H1 (cell line): ENCODE measurements around the gene GDPD2. TPM values are rescaled to one million over a fixed set of nuclear protein-coding genes. Genes with fewer than 3 reads are reported as not detected.

Experiments used
- CTCF ChIA-PET: fragments of 300-600 bp; sonication (Branson Sonifier 250); formaldehyde crosslinking; loops from one replicate; lab custom pipeline; 2021; ENCODE audit not compliant: partially characterized antibody; lab: Charles Lee
- POLR2A ChIA-PET: fragments of 300-600 bp; sonication (Branson Sonifier 250); formaldehyde crosslinking; loops from one replicate; lab custom pipeline; 2021; ENCODE audit warnings: inconsistent platforms; ENCODE audit not compliant: partially characterized antibody; lab: Charles Lee
- DNase-seq, 2 experiments: peaks; one replicate each; pipeline versions ENCODE4 v3.0.0 to v3.0.0-alpha.2; 2010 to 2022; ENCODE audit warnings: low spot score in 2 of 2, low read depth in 1 of 2, mixed read lengths in 1 of 2
- FAIRE-seq: peaks from 2 replicates; lab custom pipeline; 2011; peaks lifted over from hg19 to GRCh38; lab: Jason Lieb, UNC
- H2AFZ ChIP-seq: 2 replicates; pipeline ENCODE4 v1.8.1; 2012; ENCODE audit warnings: low read length, inconsistent platforms
- H2AK5ac ChIP-seq: 2 replicates; pipeline ENCODE4 v1.6.1; 2013; ENCODE audit warnings: low read depth, low read length
- H2BK120ac ChIP-seq: replicated peaks from 2 replicates; pipeline ENCODE3; 2013; ENCODE audit warnings: low read depth, low read length, inconsistent platforms
- H2BK12ac ChIP-seq: 2 replicates; pipeline ENCODE4 v1.6.1; 2013; ENCODE audit warnings: low read depth, low read length
- H2BK15ac ChIP-seq: 2 replicates; pipeline ENCODE4 v1.6.1; 2013; ENCODE audit warnings: low read length
- H2BK20ac ChIP-seq: 2 replicates; pipeline ENCODE4 v1.6.1; 2013; ENCODE audit warnings: low read length
- H2BK5ac ChIP-seq: 2 replicates; pipeline ENCODE4 v1.6.1; 2013; ENCODE audit warnings: low read depth, low read length
- H3K14ac ChIP-seq: 2 replicates; pipeline ENCODE4 v1.6.1; 2013; ENCODE audit warnings: inconsistent platforms; ENCODE audit not compliant: insufficient read length
- H3K18ac ChIP-seq: 2 replicates; pipeline ENCODE4 v1.6.1; 2013; ENCODE audit warnings: low read length; ENCODE audit errors: extremely low read depth
- H3K23ac ChIP-seq: 2 replicates; pipeline ENCODE4 v1.6.1; 2013; ENCODE audit warnings: inconsistent platforms; ENCODE audit not compliant: insufficient read length
- H3K23me2 ChIP-seq: 2 replicates; pipeline ENCODE4 v1.6.1; 2013; ENCODE audit warnings: low read depth, low read length
- H3K27ac ChIP-seq: 2 replicates; pipeline ENCODE4 v1.6.1; 2011; ENCODE audit warnings: low read depth, low read length, inconsistent platforms
- H3K27me3 ChIP-seq, 4 experiments: replicated peaks in 1 of 4; 1 replicate in 1 of 4; 2 replicates in 3 of 4; pipeline versions ENCODE4 v1.6.1 to v1.8.1; 2011 to 2013; ENCODE audit warnings: low read length in 3 of 4, mild to moderate bottlenecking in 3 of 4, inconsistent platforms in 2 of 4, mixed read lengths in 2 of 4, moderate library complexity in 1 of 4; ENCODE audit not compliant: control insufficient read depth in 3 of 4, insufficient read depth in 3 of 4; ENCODE audit errors: extremely low read depth in 1 of 4
- H3K36me3 ChIP-seq, 4 experiments: 2 replicates each; pipeline versions ENCODE4 v1.6.1 to v1.8.1; 2011 to 2013; ENCODE audit warnings: mild to moderate bottlenecking in 4 of 4, low read length in 3 of 4, moderate library complexity in 2 of 4, control low read depth in 1 of 4, inconsistent platforms in 1 of 4; ENCODE audit not compliant: insufficient read depth in 4 of 4, control insufficient read depth in 2 of 4
- H3K4ac ChIP-seq: replicated peaks from 2 replicates; pipeline ENCODE3; 2013; ENCODE audit warnings: low read length, low read depth, mixed read lengths, inconsistent platforms; ENCODE audit not compliant: insufficient read length
- H3K4me1 ChIP-seq, 4 experiments: replicated peaks in 1 of 4; 1 replicate in 1 of 4; 2 replicates in 3 of 4; pipeline versions ENCODE4 v1.6.1 to v1.8.1; 2011 to 2013; ENCODE audit warnings: low read length in 3 of 4, inconsistent platforms in 2 of 4, mixed read lengths in 1 of 4; ENCODE audit not compliant: insufficient read depth in 4 of 4, control insufficient read depth in 3 of 4
- H3K4me2 ChIP-seq, 2 experiments: 2 replicates each; pipeline versions ENCODE4 v1.6.1 to v1.8.1; 2011 to 2013; ENCODE audit warnings: low read depth in 2 of 2, low read length in 2 of 2, control low read depth in 1 of 2, inconsistent platforms in 1 of 2, mild to moderate bottlenecking in 1 of 2; ENCODE audit not compliant: insufficient read depth in 1 of 2
- H3K4me3 ChIP-seq, 4 experiments: fragments of 200-600, 300-600 bp in 1 of 4; sonication (generic), shearing (Covaris generic), sonication (Bioruptor Twin) in 1 of 4; 2 replicates each; pipeline versions ENCODE4 v1.5.1 to v1.8.1; 2011 to 2016; ENCODE audit warnings: low read length in 4 of 4, low read depth in 3 of 4, control low read depth in 2 of 4, inconsistent platforms in 2 of 4, mild to moderate bottlenecking in 2 of 4, mixed read lengths in 1 of 4, moderate library complexity in 1 of 4; ENCODE audit not compliant: insufficient read depth in 2 of 4; ENCODE audit errors: extremely low read depth in 1 of 4
- H3K56ac ChIP-seq: replicated peaks from 2 replicates; pipeline ENCODE3; 2013; ENCODE audit warnings: low read depth, mild to moderate bottlenecking, mixed read lengths, low read length, inconsistent platforms; ENCODE audit not compliant: insufficient read length
- H3K79me1 ChIP-seq: 2 replicates; pipeline ENCODE4 v1.6.1; 2013; ENCODE audit warnings: low read depth, low read length, control low read depth
- H3K79me2 ChIP-seq, 2 experiments: 2 replicates each; pipeline versions ENCODE4 v1.6.1 to v1.8.1; 2012 to 2013; ENCODE audit warnings: low read length in 2 of 2, mild to moderate bottlenecking in 2 of 2, inconsistent platforms in 1 of 2; ENCODE audit not compliant: insufficient read depth in 2 of 2, control insufficient read depth in 1 of 2
- H3K9ac ChIP-seq, 4 experiments: replicated peaks in 1 of 4; 1 replicate in 1 of 4; 2 replicates in 3 of 4; pipeline versions ENCODE4 v1.6.1 to v1.8.1; 2011 to 2013; ENCODE audit warnings: low read depth in 3 of 4, low read length in 3 of 4, control low read depth in 2 of 4, mild to moderate bottlenecking in 2 of 4, moderate library complexity in 2 of 4, inconsistent platforms in 1 of 4; ENCODE audit errors: extremely low read depth in 1 of 4
- H3K9me3 ChIP-seq, 2 experiments: 2 replicates each; pipeline versions ENCODE4 v1.6.1 to v1.8.1; 2012 to 2013; ENCODE audit warnings: mild to moderate bottlenecking in 2 of 2, moderate library complexity in 2 of 2, control low read depth in 1 of 2, inconsistent platforms in 1 of 2, low read depth in 1 of 2, low read length in 1 of 2, mixed read lengths in 1 of 2; ENCODE audit not compliant: insufficient read depth in 2 of 2
- H4K20me1 ChIP-seq, 2 experiments: replicated peaks in 1 of 2; 2 replicates each; pipeline versions ENCODE3 to v1.8.1; 2011 to 2013; ENCODE audit warnings: inconsistent platforms in 2 of 2, low read length in 2 of 2, mild to moderate bottlenecking in 1 of 2; ENCODE audit not compliant: insufficient read depth in 2 of 2, control insufficient read depth in 1 of 2
- H4K5ac ChIP-seq: 2 replicates; pipeline ENCODE4 v1.6.1; 2013; ENCODE audit warnings: low read length, low read depth, mixed read lengths, inconsistent platforms; ENCODE audit not compliant: insufficient read length
- H4K8ac ChIP-seq: 2 replicates; pipeline ENCODE4 v1.8.0; 2013; ENCODE audit warnings: mild to moderate bottlenecking, moderate library complexity, low read length, inconsistent platforms; ENCODE audit not compliant: insufficient read depth; ENCODE audit errors: extremely low read depth
- H4K91ac ChIP-seq: replicated peaks from 2 replicates; pipeline ENCODE3; 2013; ENCODE audit warnings: low read length, mixed read lengths, inconsistent platforms; ENCODE audit not compliant: insufficient read length
- BACH1 ChIP-seq: IDR thresholded peaks from 2 replicates; pipeline ENCODE4 v1.6.1; 2012; ENCODE audit warnings: low read length, improper control_type of control experiment
- CHD1 ChIP-seq: IDR thresholded peaks from 2 replicates; pipeline ENCODE4 v1.6.1; 2012; ENCODE audit warnings: low read depth, low read length, improper control_type of control experiment
- EZH2 ChIP-seq: fragments of 200-600 bp; sonication (generic); IDR thresholded peaks from 2 replicates; pipeline ENCODE4 v1.7.1; 2012; ENCODE audit warnings: low read depth, mild to moderate bottlenecking, moderate library complexity, low read length, inconsistent platforms; ENCODE audit not compliant: severe bottlenecking
- GABPA ChIP-seq: IDR thresholded peaks from 2 replicates; pipeline ENCODE4 v1.6.1; 2011; ENCODE audit warnings: mild to moderate bottlenecking, low read length, moderate library complexity, borderline replicate concordance; ENCODE audit not compliant: insufficient read depth
- HDAC6 ChIP-seq: IDR thresholded peaks from one replicate; pipeline ENCODE4 v1.7.1; 2012; ENCODE audit warnings: low read depth, mild to moderate bottlenecking, inconsistent platforms, low read length, moderate library complexity
- KDM1A ChIP-seq: fragments of 200-600, 300-600 bp; sonication (generic); IDR thresholded peaks from 2 replicates; pipeline ENCODE4 v1.7.1; 2016; ENCODE audit warnings: mild to moderate bottlenecking, low read length, borderline replicate concordance
- KDM4A ChIP-seq: IDR thresholded peaks from one replicate; pipeline ENCODE4 v1.7.1; 2012; ENCODE audit warnings: low read depth, mild to moderate bottlenecking, moderate library complexity, low read length, inconsistent platforms; ENCODE audit not compliant: severe bottlenecking
- KDM5A ChIP-seq: fragments of 200-600 bp; IDR thresholded peaks from 2 replicates; pipeline ENCODE4 v1.7.1; 2012; ENCODE audit warnings: mild to moderate bottlenecking, low read length, inconsistent platforms, mixed read lengths
- MAFK ChIP-seq: IDR thresholded peaks from 2 replicates; pipeline ENCODE4 v1.6.1; 2012; ENCODE audit warnings: low read depth, mild to moderate bottlenecking, improper control_type of control experiment, low read length
- MAX ChIP-seq: IDR thresholded peaks from 2 replicates; pipeline ENCODE4 v1.6.1; 2012; ENCODE audit warnings: inconsistent platforms
- SAP30 ChIP-seq: fragments of 300-600 bp; sonication (generic); IDR thresholded peaks from 2 replicates; pipeline ENCODE4 v1.7.1; 2012; ENCODE audit warnings: low read length, moderate library complexity, mild to moderate bottlenecking, inconsistent platforms; ENCODE audit not compliant: insufficient read depth, insufficient replicate concordance
- SP1 ChIP-seq: IDR thresholded peaks from 2 replicates; pipeline ENCODE4 v1.6.1; 2011; ENCODE audit warnings: low read depth, low read length
- SP4 ChIP-seq: IDR thresholded peaks from 2 replicates; pipeline ENCODE4 v1.6.1; 2012; ENCODE audit warnings: low read length, inconsistent platforms
- TAF7 ChIP-seq: optimal IDR thresholded peaks from 2 replicates; pipeline ENCODE3; 2011; ENCODE audit warnings: low read depth, mild to moderate bottlenecking, inconsistent platforms, low read length, moderate library complexity, borderline replicate concordance
- WGBS, 2 experiments: shearing (Covaris generic) in 1 of 2; methylation state at CpG; one replicate each; pipeline versions ENCODE4 v1.1.6 to v1.1.7; 2013 to 2015; ENCODE audit warnings: low lambda C conversion rate in 2 of 2, mixed read lengths in 2 of 2, inconsistent platforms in 1 of 2, low coverage in 1 of 2, missing lambda C conversion rate in 1 of 2; ENCODE audit not compliant: insufficient replicate concordance in 2 of 2, insufficient coverage in 1 of 2, insufficient read length in 1 of 2; ENCODE audit errors: extremely low coverage in 1 of 2, missing lambda C conversion rate in 1 of 2; 5-methylcytosine and 5-hydroxymethylcytosine counted together
- polyA plus RNA-seq, 7 experiments: library from polyadenylated mRNA; depleted of rRNA in 3 of 7; stranded (reverse) in 5 of 7; unstranded in 2 of 7; fragments of >200 nt in 5 of 7; fragments of 200-250 nt in 2 of 7; gene quantifications; 1 replicate in 5 of 7; 2 replicates in 1 of 7; 4 replicates in 1 of 7; pipeline versions ENCODE4 v1.2.1 to v1.2.3, GENCODE V29; 2011 to 2013; ENCODE audit warnings: missing spikeins in 2 of 7, mixed read lengths in 2 of 7
- total RNA-seq: library from RNA; stranded (reverse); fragmentation: NEBNext Ultra II Directional; extraction: Animal tissue kit (Norgen Biotek cat#: 25700); gene quantifications from 2 replicates; pipeline ENCODE4 v1.2.1, GENCODE V29; 2021

GDPD2 gene
- total and polyA plus RNA-seq, 2 of the 8 experiments (the other 6 are each of a cell fraction or from before 2014, with no cell fraction given), result 25.6 to 68.3 TPM

- H4K8ac ChIP-seq, result no peak overlapping the region
- TF ChIP-seq GABPA (no peak), KDM4A (no peak), SAP30 (no peak), KDM1A (no peak), MAFK (no peak), MAX (no peak), SP1 (no peak), TAF7 (no peak), HDAC6 (no peak), SP4 (no peak), CHD1 (no peak), EZH2 (no peak), BACH1 (no peak), KDM5A (no peak)
These were observed 47.8 kb downstream of the GDPD2 start for GRCh38 chrX:70470850-70471289.

More at GRCh38 chrX:70470850-70471289, 47.8 kb downstream of the GDPD2 start:
- Histone ChIP-seq H4K20me1 (peaks cover 0 to 6% of the 10 kb centered on the region in 2 experiments), H2BK12ac (no peak overlapping the region), H2BK15ac (no peak overlapping the region), H3K79me2 (peaks cover 0 to 72% of the 10 kb centered on the region in 2 experiments; a peak in 2 of 4 replicates), H3K9me3 (no peaks in the 10 kb centered on the region), H3K4ac (no peak overlapping the region), H3K4me3 (no peak overlapping the region), H3K9ac (no peak overlapping the region), H2BK20ac (no peak overlapping the region), H4K5ac (no peak overlapping the region), H3K27me3 (no peaks in the 10 kb centered on the region), H3K4me2 (no peak overlapping the region), H3K23me2 (no peaks in the 10 kb centered on the region), H3K36me3 (peaks cover 0 to 4% (median 0%) of the 10 kb centered on the region in 4 experiments; a peak in 1 of 8 replicates), H4K91ac (no peak overlapping the region), H3K79me1 (no peaks in the 10 kb centered on the region), H2BK5ac (no peak overlapping the region), H3K18ac (no peak overlapping the region), H2AFZ (no peak overlapping the region), H3K56ac (no peak overlapping the region), H2AK5ac (no peak overlapping the region), H2BK120ac (no peak overlapping the region), H3K23ac (no peak overlapping the region), H3K14ac (no peak overlapping the region), H3K27ac (no peak overlapping the region), H3K4me1 (peaks cover 0 to 3% (median 1%) of the 10 kb centered on the region in 4 experiments; a peak in 3 of 7 replicates)
- ChIA-PET POLR2A (interaction anchor here (1.3 to 2.0 kb wide), 2 partner anchors 9 to 17 kb away, joined by 3 to 11 read pairs; no protein-coding TSS in a partner anchor), CTCF (interaction anchor here (0.7 to 1.0 kb wide), 2 partner anchors 17 to 18 kb away, joined by 3 read pairs; no protein-coding TSS in a partner anchor)
- FAIRE-seq (no peak), DNase-seq (no peak)
- 83% methylated on average over 3 of the region's 3 CpGs; no CpG with 5 or more reads in 1 of the 2 experiments for WGBS, 2 experiments
